ENCODE measurements around the gene ANXA8.
"Not testable (repeated sequence)": the region's sequence is repeated elsewhere in the genome, so short reads cannot be mapped to it uniquely, and the experiment has no call there.

- TF ChIP-seq CTCF (conservative IDR thresholded peaks at IDR 0.05); ZFX (IDR thresholded peaks at IDR 0.05): not testable (repeated sequence)
Measured at GRCh38 chr10:47485943-47486342, 2.0 kb upstream of the ANXA8 start.

Data from C4-2B (cell line).